Measurements from ENCODE around the gene TRIM59.

TRIM59 gene

GRCh38 chr3:160472344-160472743, 22.8 kb upstream of the TRIM59 start:
- Histone ChIP-seq H3K9me3 (ENCODE audit: control insufficient read depth, insufficient read depth, low read depth, low read length) (no peaks in the 10 kb centered on the region), H3K36me3 (ENCODE audit: control insufficient read depth in 2 of 2, insufficient read depth in 1 of 2, low read length in 2 of 2) (no peaks in the 10 kb centered on the region), H3K4me3 (ENCODE audit: low read depth, low read length) (no peak overlapping the region), H3K27ac (ENCODE audit: extremely low read depth, low read depth, low read length) (no peak overlapping the region), H3K4me1 (ENCODE audit: control insufficient read depth, insufficient read depth, low read length) (no peaks in the 10 kb centered on the region)
- ChIA-PET POLR2A (interaction anchor here (1.6 kb wide), 1 partner anchor 23 kb away, joined by 4 read pairs; the partner anchor contains the start of gene TRIM59), CTCF (interaction anchor here (0.7 kb wide), 1 partner anchor 13 kb away, joined by 3 read pairs; no protein-coding TSS in a partner anchor)
- no peak for TF ChIP-seq ZBTB1 (tag by site-specific recombination; IDR thresholded peaks at IDR 0.05)
- no peak for TF ChIP-seq OVOL3 (tag by site-specific recombination; IDR thresholded peaks at IDR 0.05)
- TF ChIP-seq ZNF302 (tag by site-specific recombination; IDR thresholded peaks at IDR 0.05; ENCODE audit: low read depth): no peak
- no peak for TF ChIP-seq ZNF366 (tag by site-specific recombination; conservative IDR thresholded peaks at IDR 0.05)
- TF ChIP-seq HIC1 (tag by site-specific recombination; IDR thresholded peaks at IDR 0.05): no peak
- no peak for TF ChIP-seq ZNF664 (tag by site-specific recombination; IDR thresholded peaks at IDR 0.05)
- TF ChIP-seq, protein P1, sequence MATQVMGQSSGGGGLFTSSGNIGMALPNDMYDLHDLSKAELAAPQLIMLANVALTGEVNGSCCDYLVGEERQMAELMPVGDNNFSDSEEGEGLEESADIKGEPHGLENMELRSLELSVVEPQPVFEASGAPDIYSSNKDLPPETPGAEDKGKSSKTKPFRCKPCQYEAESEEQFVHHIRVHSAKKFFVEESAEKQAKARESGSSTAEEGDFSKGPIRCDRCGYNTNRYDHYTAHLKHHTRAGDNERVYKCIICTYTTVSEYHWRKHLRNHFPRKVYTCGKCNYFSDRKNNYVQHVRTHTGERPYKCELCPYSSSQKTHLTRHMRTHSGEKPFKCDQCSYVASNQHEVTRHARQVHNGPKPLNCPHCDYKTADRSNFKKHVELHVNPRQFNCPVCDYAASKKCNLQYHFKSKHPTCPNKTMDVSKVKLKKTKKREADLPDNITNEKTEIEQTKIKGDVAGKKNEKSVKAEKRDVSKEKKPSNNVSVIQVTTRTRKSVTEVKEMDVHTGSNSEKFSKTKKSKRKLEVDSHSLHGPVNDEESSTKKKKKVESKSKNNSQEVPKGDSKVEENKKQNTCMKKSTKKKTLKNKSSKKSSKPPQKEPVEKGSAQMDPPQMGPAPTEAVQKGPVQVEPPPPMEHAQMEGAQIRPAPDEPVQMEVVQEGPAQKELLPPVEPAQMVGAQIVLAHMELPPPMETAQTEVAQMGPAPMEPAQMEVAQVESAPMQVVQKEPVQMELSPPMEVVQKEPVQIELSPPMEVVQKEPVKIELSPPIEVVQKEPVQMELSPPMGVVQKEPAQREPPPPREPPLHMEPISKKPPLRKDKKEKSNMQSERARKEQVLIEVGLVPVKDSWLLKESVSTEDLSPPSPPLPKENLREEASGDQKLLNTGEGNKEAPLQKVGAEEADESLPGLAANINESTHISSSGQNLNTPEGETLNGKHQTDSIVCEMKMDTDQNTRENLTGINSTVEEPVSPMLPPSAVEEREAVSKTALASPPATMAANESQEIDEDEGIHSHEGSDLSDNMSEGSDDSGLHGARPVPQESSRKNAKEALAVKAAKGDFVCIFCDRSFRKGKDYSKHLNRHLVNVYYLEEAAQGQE (tag by site-specific recombination; IDR thresholded peaks at IDR 0.05): no peak
- TF ChIP-seq ZNF830 (tag by site-specific recombination; IDR thresholded peaks at IDR 0.05; ENCODE audit: low read depth): no peak
- TF ChIP-seq ZNF341 (tag by site-specific recombination; IDR thresholded peaks at IDR 0.05; ENCODE audit: low read depth): no peak
- TF ChIP-seq KLF8 (tag by site-specific recombination; IDR thresholded peaks at IDR 0.05): no peak
- no peak for TF ChIP-seq GLI4 (tag by site-specific recombination; IDR thresholded peaks at IDR 0.05)
- no peak for TF ChIP-seq ZBTB17 (tag by site-specific recombination; IDR thresholded peaks at IDR 0.05)
- TF ChIP-seq ZSCAN16 (tag by site-specific recombination; IDR thresholded peaks at IDR 0.05): no peak
- no peak for TF ChIP-seq YY1 (tag by site-specific recombination; IDR thresholded peaks at IDR 0.05)
- TF ChIP-seq KLF9 (tag by site-specific recombination; IDR thresholded peaks at IDR 0.05; ENCODE audit: low read depth): no peak
- no peak for TF ChIP-seq ELK4 (IDR thresholded peaks at IDR 0.05; ENCODE audit: borderline replicate concordance, low read depth, low read length)
- no peak for TF ChIP-seq ZSCAN5A (tag by site-specific recombination; IDR thresholded peaks at IDR 0.05)

GRCh38 chr3:160471892-160472291, 22.3 kb upstream of the TRIM59 start:
- H3K4me1 ChIP-seq (ENCODE audit: control insufficient read depth, insufficient read depth, low read length): no peaks in the 10 kb centered on the region
- ChIA-PET POLR2A (interaction anchor here (1.6 kb wide), 1 partner anchor 22 kb away, joined by 4 read pairs; the partner anchor contains the start of gene TRIM59), CTCF (interaction anchor here (0.7 kb wide), 1 partner anchor 13 kb away, joined by 3 read pairs; no protein-coding TSS in a partner anchor)
- no peaks in the 10 kb centered on the region for H3K36me3 ChIP-seq (ENCODE audit: control insufficient read depth in 2 of 2, insufficient read depth in 1 of 2, low read length in 2 of 2)
- no peak overlapping the region for H3K27ac ChIP-seq (ENCODE audit: extremely low read depth, low read depth, low read length)
- no peak overlapping the region for H3K4me3 ChIP-seq (ENCODE audit: low read depth, low read length)
- TF ChIP-seq ELK4 (IDR thresholded peaks at IDR 0.05; ENCODE audit: borderline replicate concordance, low read depth, low read length) (no peak), ZSCAN16 (tag by site-specific recombination; IDR thresholded peaks at IDR 0.05) (no peak), WT1 (tag by site-specific recombination; IDR thresholded peaks at IDR 0.05) (no peak), ZBTB7A (tag by site-specific recombination; IDR thresholded peaks at IDR 0.05; ENCODE audit: low read depth) (no peak), ZNF350 (tag by site-specific recombination; IDR thresholded peaks at IDR 0.05) (no peak)
- TF ChIP-seq, protein P1 (tag by site-specific recombination; IDR thresholded peaks at IDR 0.05): no peak
- H3K9me3 ChIP-seq (ENCODE audit: control insufficient read depth, insufficient read depth, low read depth, low read length): no peaks in the 10 kb centered on the region
